ENCODE results near the gene TBC1D22A.

Gene TBC1D22A

GRCh38 chr22:46843821-46844255 lies 81.4 kb downstream of the TBC1D22A start:
- no peak for TF ChIP-seq CTCF (IDR thresholded peaks at IDR 0.05; ENCODE audit: low read depth, low read length)
- H3K4me3 ChIP-seq (ENCODE audit: low read depth, low read length) = no peak overlapping the region

GRCh38 chr22:46844606-46845210 lies 82.3 kb downstream of the TBC1D22A start:
- H3K4me3 ChIP-seq (ENCODE audit: low read depth, low read length) = no peak overlapping the region
- TF ChIP-seq CTCF (IDR thresholded peaks at IDR 0.05; ENCODE audit: low read depth, low read length) = no peak

GRCh38 chr22:46845296-46846149 lies 83.1 kb downstream of the TBC1D22A start:
- no peak overlapping the region for H3K4me3 ChIP-seq (ENCODE audit: low read depth, low read length)
- peak; percentile 37; the same call in 1 of the 2 replicates for TF ChIP-seq CTCF (IDR thresholded peaks at IDR 0.05; ENCODE audit: low read depth, low read length)

- TF ChIP-seq CTCF (IDR thresholded peaks at IDR 0.05; ENCODE audit: low read depth, low read length) = no peak
- H3K4me3 ChIP-seq (ENCODE audit: low read depth, low read length) = no peak overlapping the region
Observed at GRCh38 chr22:46846150-46846831, 83.8 kb downstream of the TBC1D22A start.

GRCh38 chr22:46846832-46847355 lies 84.4 kb downstream of the TBC1D22A start:
- no peak for TF ChIP-seq CTCF (IDR thresholded peaks at IDR 0.05; ENCODE audit: low read depth, low read length)
- H3K4me3 ChIP-seq (ENCODE audit: low read depth, low read length) = no peak overlapping the region

GRCh38 chr22:46848197-46848596 lies 85.7 kb downstream of the TBC1D22A start:
- no peak for TF ChIP-seq CTCF (IDR thresholded peaks at IDR 0.05; ENCODE audit: low read depth, low read length)
- H3K4me3 ChIP-seq (ENCODE audit: low read depth, low read length) = no peak overlapping the region

All from WI38 (cell line).